GM18519 (cell line): ENCODE results near the gene ELAVL1.
"Not testable (repeated sequence)": the region's sequence is repeated elsewhere in the genome, so short reads cannot be mapped to it uniquely, and the experiment has no call there.

Experiments used
- ATAC-seq: cut with Tn5 transposase; IDR thresholded peaks from one replicate; pipeline ENCODE4 v1.9.1; 2021; ENCODE audit warnings: mild to moderate bottlenecking, moderate library complexity; ENCODE audit not compliant: unreplicated experiment, low FRiP score

Gene ELAVL1

GRCh38 chr19:7926021-7926726, 79.3 kb downstream of the ELAVL1 start, which contains the start of gene CTXN1:
CTXN1 (minus strand) TSS chr19:7926135; CDS start chr19:7925538, 597 bp downstream.
- no peak for ATAC-seq

- no peak for ATAC-seq
Observed at GRCh38 chr19:7925171-7925851, 80.1 kb downstream of the ELAVL1 start.

- ATAC-seq, result no peak
Observed at GRCh38 chr19:7924651-7925170, 80.7 kb downstream of the ELAVL1 start.

- no peak for ATAC-seq
Observed at GRCh38 chr19:7924241-7924640, 81.2 kb downstream of the ELAVL1 start.

GRCh38 chr19:7923295-7924191, 81.9 kb downstream of the ELAVL1 start:
- ATAC-seq, result no peak

GRCh38 chr19:7922836-7923195, 82.6 kb downstream of the ELAVL1 start:
- no peak for ATAC-seq

- ATAC-seq, result no peak
Observed at GRCh38 chr19:7921967-7922835, 83.2 kb downstream of the ELAVL1 start.

GRCh38 chr19:7921302-7921966, 84.0 kb downstream of the ELAVL1 start:
- ATAC-seq, result no peak

- peak; percentile 38 for ATAC-seq
Observed at GRCh38 chr19:7920519-7921301, 84.7 kb downstream of the ELAVL1 start.

GRCh38 chr19:7919610-7920518, 85.6 kb downstream of the ELAVL1 start, which contains the start of gene SNAPC2:
SNAPC2 (plus strand) TSS chr19:7920338; CDS start chr19:7920367, 29 bp downstream.
- peak; percentile 41 for ATAC-seq

GRCh38 chr19:7918615-7919421, 86.6 kb downstream of the ELAVL1 start:
- no peak for ATAC-seq

- not testable (repeated sequence) for ATAC-seq
Observed at GRCh38 chr19:7918062-7918614, 87.3 kb downstream of the ELAVL1 start.

GRCh38 chr19:7917267-7918061, 88.0 kb downstream of the ELAVL1 start:
- ATAC-seq, result no peak

- ATAC-seq, result no peak
Observed at GRCh38 chr19:7916955-7917266, 88.5 kb downstream of the ELAVL1 start.

- ATAC-seq, result no peak
Observed at GRCh38 chr19:7916103-7916954, 89.1 kb downstream of the ELAVL1 start.
